HG02763 (cell line): Measurements from ENCODE around the gene DCDC2B.
"Not testable (repeated sequence)": the region's sequence is repeated elsewhere in the genome, so short reads cannot be mapped to it uniquely, and the experiment has no call there.

Experiments
- ATAC-seq: cut with Tn5 transposase; IDR thresholded peaks from one replicate; pipeline ENCODE4 v1.9.1; 2021; ENCODE audit warnings: mild to moderate bottlenecking, moderate library complexity; ENCODE audit not compliant: unreplicated experiment

Gene DCDC2B

GRCh38 chr1:32255072-32256071 is 46.5 kb downstream of the DCDC2B start:
- ATAC-seq = no peak

GRCh38 chr1:32256473-32257226 is 47.8 kb downstream of the DCDC2B start:
- ATAC-seq = no peak

- no peak for ATAC-seq
Measured at GRCh38 chr1:32257227-32257508, 48.3 kb downstream of the DCDC2B start.

- not testable (repeated sequence) for ATAC-seq
Measured at GRCh38 chr1:32263236-32263593, 54.3 kb downstream of the DCDC2B start.

- ATAC-seq = no peak
Measured at GRCh38 chr1:32263744-32264143, 54.9 kb downstream of the DCDC2B start.
